IMR-90 (cell line): Measurements from ENCODE around the gene SUGCT. TPM values are rescaled to one million over a fixed set of nuclear protein-coding genes. Genes with fewer than 3 reads are reported as not detected.
A peak's percentile ranks its signal among the peaks of the same experiment; 100 is the strongest.

Experiments used
- ATAC-seq: fragments of 200-7000 bp; cut with Tn5 transposase; 2 replicates; pipeline ENCODE4 v1.9.1; 2020; ENCODE audit warnings: low read depth, mild to moderate bottlenecking, moderate library complexity
- BruUV-seq: library from RNA; stranded (reverse); fragments of 400-500 nt; replicated peaks from 2 replicates; lab custom pipeline; 2021; lab: Mats Ljungman, UMichigan
- CTCF ChIA-PET: fragments of 300-600 bp; formaldehyde crosslinking; extraction: SDS; loops from one replicate; lab custom pipeline; 2021; ENCODE audit warnings: antibody characterized with exemption; lab: Yijun Ruan, JAX
- POLR2A ChIA-PET: fragments of 300-600 bp; sonication (Branson Sonifier 250); formaldehyde crosslinking; loops from one replicate; lab custom pipeline; 2022; ENCODE audit warnings: antibody characterized with exemption; ENCODE audit not compliant: unreplicated experiment; lab: Charles Lee
- DNase-seq: peaks from one replicate; pipeline ENCODE4 v3.0.0; 2013
- H2AFZ ChIP-seq: replicated peaks from 2 replicates; pipeline ENCODE3; 2013; ENCODE audit warnings: low read length, mild to moderate bottlenecking; ENCODE audit not compliant: poor library complexity
- H2AK5ac ChIP-seq: 2 replicates; pipeline ENCODE4 v1.6.1; 2013; ENCODE audit warnings: low read depth, low read length, inconsistent platforms
- H2AK9ac ChIP-seq: replicated peaks from 2 replicates; pipeline ENCODE3; 2013; ENCODE audit warnings: mild to moderate bottlenecking, low read depth, low read length, moderate library complexity; ENCODE audit not compliant: poor library complexity
- H2BK120ac ChIP-seq: 2 replicates; pipeline ENCODE4 v1.6.1; 2013; ENCODE audit warnings: low read depth, low read length, inconsistent platforms
- H2BK15ac ChIP-seq: 3 replicates; pipeline ENCODE4 v1.6.1; 2013; ENCODE audit warnings: low read depth, low read length, inconsistent platforms
- H2BK20ac ChIP-seq: 2 replicates; pipeline ENCODE4 v1.6.1; 2013; ENCODE audit warnings: low read depth, mild to moderate bottlenecking, inconsistent platforms, low read length, moderate library complexity
- H2BK5ac ChIP-seq: 2 replicates; pipeline ENCODE4 v1.6.1; 2013; ENCODE audit warnings: mild to moderate bottlenecking, low read depth, low read length, inconsistent platforms; ENCODE audit not compliant: poor library complexity, severe bottlenecking
- H3K14ac ChIP-seq: replicated peaks from 2 replicates; pipeline ENCODE4 v1.6.1; 2013; ENCODE audit warnings: low read depth, low read length, inconsistent platforms
- H3K18ac ChIP-seq: 2 replicates; pipeline ENCODE4 v1.6.1; 2013; ENCODE audit warnings: low read depth, low read length, control low read depth
- H3K23ac ChIP-seq: 2 replicates; pipeline ENCODE4 v1.6.1; 2013; ENCODE audit warnings: low read depth, low read length, inconsistent platforms
- H3K27ac ChIP-seq: 2 replicates; pipeline ENCODE4 v1.5.1; 2013; ENCODE audit warnings: mild to moderate bottlenecking, control low read depth, low read length; ENCODE audit not compliant: insufficient read depth
- H3K27me3 ChIP-seq: 2 replicates; pipeline ENCODE4 v1.6.1; 2013; ENCODE audit warnings: low read length; ENCODE audit not compliant: control insufficient read depth, insufficient read depth
- H3K36me3 ChIP-seq: 2 replicates; pipeline ENCODE4 v1.6.1; 2013; ENCODE audit warnings: low read length, mixed read lengths; ENCODE audit not compliant: control insufficient read depth, insufficient read depth
- H3K4ac ChIP-seq: 2 replicates; pipeline ENCODE4 v1.6.1; 2013; ENCODE audit warnings: low read depth, low read length, inconsistent platforms
- H3K4me1 ChIP-seq: 2 replicates; pipeline ENCODE4 v1.6.1; 2013; ENCODE audit warnings: low read length, mixed read lengths; ENCODE audit not compliant: control insufficient read depth, insufficient read depth
- H3K4me2 ChIP-seq: 2 replicates; pipeline ENCODE4 v1.6.1; 2013; ENCODE audit warnings: low read depth, mild to moderate bottlenecking, control low read depth, low read length, moderate library complexity
- H3K4me3 ChIP-seq: 2 replicates; pipeline ENCODE4 v1.5.1; 2013; ENCODE audit warnings: low read depth, mild to moderate bottlenecking, control low read depth, low read length, moderate library complexity; ENCODE audit not compliant: insufficient read depth
- H3K56ac ChIP-seq: 2 replicates; pipeline ENCODE4 v1.6.1; 2013; ENCODE audit warnings: low read length, inconsistent platforms; ENCODE audit not compliant: insufficient read depth; ENCODE audit errors: extremely low read depth
- H3K79me1 ChIP-seq, 2 experiments: 2 replicates each; pipeline ENCODE4 v1.6.1; 2013; ENCODE audit warnings: low read length in 2 of 2, inconsistent platforms in 1 of 2, low read depth in 1 of 2
- H3K9ac ChIP-seq: 2 replicates; pipeline ENCODE4 v1.6.1; 2013; ENCODE audit warnings: low read depth, low read length, control low read depth
- H3K9me1 ChIP-seq: 2 replicates; pipeline ENCODE4 v1.6.1; 2013; ENCODE audit warnings: low read length, inconsistent platforms; ENCODE audit not compliant: insufficient read depth
- H3K9me3 ChIP-seq: 2 replicates; pipeline ENCODE4 v1.6.1; 2013; ENCODE audit warnings: low read length; ENCODE audit not compliant: control insufficient read depth, insufficient read depth
- H4K20me1 ChIP-seq: 2 replicates; pipeline ENCODE4 v1.6.1; 2013; ENCODE audit warnings: low read length, inconsistent platforms; ENCODE audit not compliant: insufficient read depth
- H4K5ac ChIP-seq: 2 replicates; pipeline ENCODE4 v1.6.1; 2013; ENCODE audit warnings: mild to moderate bottlenecking, low read depth, low read length, control low read depth
- H4K8ac ChIP-seq, 2 experiments: 2 replicates each; pipeline ENCODE4 v1.6.1; 2013; ENCODE audit warnings: low read depth in 2 of 2, low read length in 2 of 2, control low read depth in 1 of 2, inconsistent platforms in 1 of 2
- H4K91ac ChIP-seq: 2 replicates; pipeline ENCODE4 v1.6.1; 2013; ENCODE audit warnings: low read depth, low read length, inconsistent platforms; ENCODE audit not compliant: insufficient read depth
- BHLHE40 ChIP-seq: fragments of 150-350 bp; IDR thresholded peaks from 2 replicates; pipeline ENCODE4 v1.6.1; 2016; ENCODE audit warnings: mild to moderate bottlenecking, low read depth, low read length
- CEBPB ChIP-seq: IDR thresholded peaks from 2 replicates; pipeline ENCODE4 v1.6.1; 2012; ENCODE audit warnings: low read depth, low read length, improper control_type of control experiment
- CHD1 ChIP-seq: IDR thresholded peaks from 2 replicates; pipeline ENCODE4 v1.6.1; 2012; ENCODE audit warnings: low read depth, low read length, improper control_type of control experiment
- FOS ChIP-seq: fragments of 150-350 bp; IDR thresholded peaks from 2 replicates; pipeline ENCODE4 v1.6.1; 2016; ENCODE audit warnings: low read depth, low read length
- MAFK ChIP-seq: IDR thresholded peaks from 2 replicates; pipeline ENCODE4 v1.6.1; 2012; ENCODE audit warnings: low read depth, low read length, improper control_type of control experiment
- MAZ ChIP-seq: IDR thresholded peaks from 2 replicates; pipeline ENCODE4 v1.6.1; 2012; ENCODE audit warnings: low read depth, mild to moderate bottlenecking, low read length, improper control_type of control experiment, moderate library complexity, borderline replicate concordance
- MXI1 ChIP-seq: IDR thresholded peaks from 2 replicates; pipeline ENCODE4 v1.6.1; 2012; ENCODE audit warnings: low read depth, mild to moderate bottlenecking, low read length, moderate library complexity, borderline replicate concordance
- NFE2L2 ChIP-seq: fragments of 150-350 bp; IDR thresholded peaks from 2 replicates; pipeline ENCODE4 v1.6.1; 2016; ENCODE audit warnings: low read depth, mild to moderate bottlenecking, low read length
- POLR2A ChIP-seq: IDR thresholded peaks from 2 replicates; pipeline ENCODE4 v1.6.1; 2012; ENCODE audit warnings: mild to moderate bottlenecking, low read depth, low read length
- RAD21 ChIP-seq: IDR thresholded peaks from 2 replicates; pipeline ENCODE4 v1.6.1; 2012; ENCODE audit warnings: low read length, improper control_type of control experiment
- RCOR1 ChIP-seq: IDR thresholded peaks from 2 replicates; pipeline ENCODE4 v1.6.1; 2012; ENCODE audit warnings: mild to moderate bottlenecking, low read length, improper control_type of control experiment; ENCODE audit not compliant: insufficient replicate concordance
- RFX5 ChIP-seq: IDR thresholded peaks from 2 replicates; pipeline ENCODE4 v1.8.0; 2012; ENCODE audit warnings: low read depth, mild to moderate bottlenecking, low read length, moderate library complexity
- SMC3 ChIP-seq: fragments of 150-350 bp; IDR thresholded peaks from 2 replicates; pipeline ENCODE4 v1.6.1; 2016; ENCODE audit warnings: low read depth, mild to moderate bottlenecking, antibody characterized with exemption, low read length, moderate library complexity
- WGBS, 2 experiments: methylation state at CpG; one replicate each; pipeline versions ENCODE4 v1.1.5 to v1.1.7; 2013; ENCODE audit warnings: missing lambda C conversion rate in 2 of 2; ENCODE audit not compliant: insufficient read length in 1 of 2; ENCODE audit errors: extremely low coverage in 2 of 2; 5-methylcytosine and 5-hydroxymethylcytosine counted together
- dilution Hi-C: fragments of 300-500 bp; cut with HindIII; formaldehyde crosslinking; loops from one replicate; pipeline ENCODE4 v1.14.3; 2018; ENCODE audit warnings: low sequenced_read_pairs; ENCODE audit not compliant: unreplicated experiment
- in situ Hi-C: fragments of 300-500 bp; cut with MboI; formaldehyde crosslinking; loops from 3 replicates; pipeline ENCODE4 v1.14.3; 2019; ENCODE audit warnings: low sequenced_read_pairs, inconsistent platforms, mixed read lengths
- intact Hi-C: fragments of 100-400 bp; cut with micrococcal nuclease; formaldehyde crosslinking; loops from 2 replicates; pipeline ENCODE4 v1.10.0; 2022
- polyA plus RNA-seq, 3 experiments: library from polyadenylated mRNA; depleted of rRNA; stranded (reverse); fragments of >200 nt; gene quantifications; 2 replicates each; pipeline ENCODE4 v1.2.3, GENCODE V29; 2012; ENCODE audit warnings: low replicate concordance in 1 of 3
- total RNA-seq: library from RNA; depleted of rRNA; stranded (reverse); fragments of >200 nt; gene quantifications from 2 replicates; pipeline ENCODE4 v1.2.3, GENCODE V29; 2012
- TF ChIP-seq, protein P1 (sequence below): fragments of 150-350 bp; IDR thresholded peaks from 2 replicates; pipeline ENCODE4 v1.6.1; 2017; ENCODE audit warnings: mild to moderate bottlenecking, antibody characterized with exemption, low read length, low read depth
- TF ChIP-seq, protein P2 (sequence below): conservative IDR thresholded peaks from 2 replicates; pipeline ENCODE4 v1.5.1; 2012; ENCODE audit warnings: mild to moderate bottlenecking, low read depth, low read length, improper control_type of control experiment
- TF ChIP-seq, protein P3 (sequence below): fragments of 150-350 bp; IDR thresholded peaks from 2 replicates; pipeline ENCODE4 v1.6.1; 2016; ENCODE audit warnings: low read depth, mild to moderate bottlenecking, low read length, moderate library complexity, borderline replicate concordance

Gene SUGCT
- total and polyA plus RNA-seq, 2 of the 4 experiments (the other 2 are of a cell fraction): 5.9 to 8.3 TPM

DNA sequence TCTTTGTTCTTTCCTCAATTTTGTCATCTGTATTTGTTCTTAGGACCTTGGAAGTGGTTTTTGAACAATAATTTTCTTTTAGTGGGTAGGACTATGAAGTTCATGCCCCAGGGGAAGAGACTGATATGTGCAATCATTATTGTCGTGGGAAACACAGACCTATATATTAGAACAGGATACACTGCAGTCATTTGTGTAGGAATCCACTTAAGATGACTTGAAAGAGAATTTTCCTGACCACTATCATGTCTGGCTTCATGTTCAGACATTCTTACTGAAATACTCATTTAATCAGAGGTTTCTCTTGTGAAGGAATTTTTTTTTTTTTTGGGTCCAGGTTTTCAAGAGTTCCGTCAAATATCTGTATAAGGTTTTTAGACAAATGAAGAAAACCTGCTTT is 163.6 kb downstream of the SUGCT start:
- TF ChIP-seq, protein P1, sequence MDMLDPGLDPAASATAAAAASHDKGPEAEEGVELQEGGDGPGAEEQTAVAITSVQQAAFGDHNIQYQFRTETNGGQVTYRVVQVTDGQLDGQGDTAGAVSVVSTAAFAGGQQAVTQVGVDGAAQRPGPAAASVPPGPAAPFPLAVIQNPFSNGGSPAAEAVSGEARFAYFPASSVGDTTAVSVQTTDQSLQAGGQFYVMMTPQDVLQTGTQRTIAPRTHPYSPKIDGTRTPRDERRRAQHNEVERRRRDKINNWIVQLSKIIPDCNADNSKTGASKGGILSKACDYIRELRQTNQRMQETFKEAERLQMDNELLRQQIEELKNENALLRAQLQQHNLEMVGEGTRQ: no peak
- TF ChIP-seq BHLHE40 (no peak), CHD1 (no peak), RFX5 (no peak), RCOR1 (no peak), SMC3 (no peak), NFE2L2 (no peak), FOS (no peak), MXI1 (no peak), MAZ (no peak), POLR2A (no peak), MAFK (no peak), RAD21 (no peak), CEBPB (no peak)
- TF ChIP-seq, protein P2, sequence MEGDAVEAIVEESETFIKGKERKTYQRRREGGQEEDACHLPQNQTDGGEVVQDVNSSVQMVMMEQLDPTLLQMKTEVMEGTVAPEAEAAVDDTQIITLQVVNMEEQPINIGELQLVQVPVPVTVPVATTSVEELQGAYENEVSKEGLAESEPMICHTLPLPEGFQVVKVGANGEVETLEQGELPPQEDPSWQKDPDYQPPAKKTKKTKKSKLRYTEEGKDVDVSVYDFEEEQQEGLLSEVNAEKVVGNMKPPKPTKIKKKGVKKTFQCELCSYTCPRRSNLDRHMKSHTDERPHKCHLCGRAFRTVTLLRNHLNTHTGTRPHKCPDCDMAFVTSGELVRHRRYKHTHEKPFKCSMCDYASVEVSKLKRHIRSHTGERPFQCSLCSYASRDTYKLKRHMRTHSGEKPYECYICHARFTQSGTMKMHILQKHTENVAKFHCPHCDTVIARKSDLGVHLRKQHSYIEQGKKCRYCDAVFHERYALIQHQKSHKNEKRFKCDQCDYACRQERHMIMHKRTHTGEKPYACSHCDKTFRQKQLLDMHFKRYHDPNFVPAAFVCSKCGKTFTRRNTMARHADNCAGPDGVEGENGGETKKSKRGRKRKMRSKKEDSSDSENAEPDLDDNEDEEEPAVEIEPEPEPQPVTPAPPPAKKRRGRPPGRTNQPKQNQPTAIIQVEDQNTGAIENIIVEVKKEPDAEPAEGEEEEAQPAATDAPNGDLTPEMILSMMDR: no peak
- TF ChIP-seq, protein P3, sequence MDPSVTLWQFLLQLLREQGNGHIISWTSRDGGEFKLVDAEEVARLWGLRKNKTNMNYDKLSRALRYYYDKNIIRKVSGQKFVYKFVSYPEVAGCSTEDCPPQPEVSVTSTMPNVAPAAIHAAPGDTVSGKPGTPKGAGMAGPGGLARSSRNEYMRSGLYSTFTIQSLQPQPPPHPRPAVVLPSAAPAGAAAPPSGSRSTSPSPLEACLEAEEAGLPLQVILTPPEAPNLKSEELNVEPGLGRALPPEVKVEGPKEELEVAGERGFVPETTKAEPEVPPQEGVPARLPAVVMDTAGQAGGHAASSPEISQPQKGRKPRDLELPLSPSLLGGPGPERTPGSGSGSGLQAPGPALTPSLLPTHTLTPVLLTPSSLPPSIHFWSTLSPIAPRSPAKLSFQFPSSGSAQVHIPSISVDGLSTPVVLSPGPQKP: no peak
- WGBS, 2 experiments: no CpG with 5 or more reads among the region's 2 CpGs
- Histone ChIP-seq H3K18ac (no peak overlapping the region), H4K8ac (no peak overlapping the region), H3K56ac (no peak overlapping the region), H4K5ac (no peak overlapping the region; the same call in 1 of the 2 replicates), H3K9me3 (no peaks in the 10 kb centered on the region), H3K4me3 (no peak overlapping the region), H3K4me2 (no peak overlapping the region), H2AFZ (no peak overlapping the region), H3K27me3 (no peaks in the 10 kb centered on the region), H3K4ac (no peak overlapping the region), H3K4me1 (peaks cover 12% of the 10 kb centered on the region), H3K27ac (no peak overlapping the region), H2AK9ac (no peak overlapping the region), H4K91ac (no peak overlapping the region), H3K36me3 (no peaks in the 10 kb centered on the region), H2AK5ac (no peak overlapping the region), H2BK15ac (0 out of 3 replicates have a peak overlapping the region, but pooled peaks have one; percentile 87), H2BK5ac (peak overlapping the region; percentile 82), H3K9ac (no peak overlapping the region), H4K20me1 (no peaks in the 10 kb centered on the region), H3K14ac (no peak overlapping the region), H3K23ac (no peak overlapping the region), H2BK120ac (peak overlapping the region; percentile 66; the same call in 1 of the 2 replicates), H2BK20ac (no peak overlapping the region), H3K79me1 (no peaks in the 10 kb centered on the region), H3K9me1 (no peaks in the 10 kb centered on the region; the same call in 1 of the 2 replicates)
- peak; percentile 73 for DNase-seq
- POLR2A ChIA-PET: no interaction called here
- CTCF ChIA-PET: no interaction called here
- no TSS peak for BruUV-seq
- no peak for ATAC-seq
- intact Hi-C loops: no loop called here
- dilution Hi-C loops: no loop called here
- in situ Hi-C loops: no loop called here
